GM12891 (cell line): ENCODE results near the gene LYVE1.

Experiments used
- POLR2A ChIP-seq: IDR thresholded peaks from 2 replicates; pipeline ENCODE4 v1.6.1; 2011; ENCODE audit warnings: low read depth, low read length, control low read depth
- TAF1 ChIP-seq: IDR thresholded peaks from 2 replicates; pipeline ENCODE4 v1.6.1; 2011; ENCODE audit warnings: low read depth, low read length, control low read depth

- TF ChIP-seq TAF1 (no peak), POLR2A (no peak)
These were observed 1.0 kb downstream of the LYVE1 start for GRCh38 chr11:10567446-10567845.
